Neural cell (in vitro differentiated cells): ENCODE results near the gene DENND1A. TPM values are rescaled to one million over a fixed set of nuclear protein-coding genes. Genes with fewer than 3 reads are reported as not detected.

Experiments used
- H2AFZ ChIP-seq: fragments of 200-600, 300-800 bp; sonication (generic), shearing (Covaris generic); 2 replicates; pipeline ENCODE4 v1.6.0; 2014; ENCODE audit warnings: low read depth, mild to moderate bottlenecking, antibody characterized with exemption, low read length, moderate library complexity
- H3F3A ChIP-seq: fragments of 200-600 bp; shearing (Covaris generic); 2 replicates; pipeline ENCODE4 v1.6.1; 2016; ENCODE audit warnings: mild to moderate bottlenecking, moderate library complexity, mixed read lengths, antibody characterized with exemption, low read length; ENCODE audit not compliant: insufficient read depth, poor library complexity, severe bottlenecking
- H3K27ac ChIP-seq: fragments of 200-600, 300-800 bp; sonication (generic), shearing (Covaris generic); 2 replicates; pipeline ENCODE4 v1.5.1; 2014; ENCODE audit warnings: mild to moderate bottlenecking, low read length, moderate library complexity
- H3K27me3 ChIP-seq: fragments of 300-800, 200-600 bp; sonication (generic), shearing (Covaris generic); 2 replicates; pipeline ENCODE4 v1.6.0; 2014; ENCODE audit warnings: mild to moderate bottlenecking, low read depth, low read length, moderate library complexity; ENCODE audit not compliant: insufficient read depth
- H3K36me3 ChIP-seq: fragments of 300-800, 200-600 bp; sonication (generic), shearing (Covaris generic); 2 replicates; pipeline ENCODE4 v1.5.1; 2014; ENCODE audit warnings: mild to moderate bottlenecking, antibody characterized with exemption, low read length, moderate library complexity; ENCODE audit not compliant: insufficient read depth
- H3K4me2 ChIP-seq: fragments of 300-800, 200-600 bp; sonication (generic), shearing (Covaris generic); 2 replicates; pipeline ENCODE4 v1.6.0; 2014; ENCODE audit warnings: mild to moderate bottlenecking, low read length
- H3K4me3 ChIP-seq: fragments of 300-800, 200-600 bp; sonication (generic), shearing (Covaris generic); 2 replicates; pipeline ENCODE4 v1.5.1; 2014; ENCODE audit warnings: mild to moderate bottlenecking, low read length, moderate library complexity
- H3K79me2 ChIP-seq: fragments of 200-600 bp; shearing (Covaris generic); replicated peaks from 2 replicates; pipeline ENCODE4 v1.6.0; 2014; ENCODE audit warnings: mild to moderate bottlenecking, low read length, moderate library complexity; ENCODE audit not compliant: insufficient read depth
- H3K9ac ChIP-seq: fragments of 300-800, 200-600 bp; sonication (generic), shearing (Covaris generic); 2 replicates; pipeline ENCODE4 v1.6.1; 2016; ENCODE audit warnings: mild to moderate bottlenecking, low read length, mixed read lengths
- H3K9me2 ChIP-seq: fragments of 200-600 bp; shearing (Covaris generic); 2 replicates; pipeline ENCODE4 v1.6.1; 2016; ENCODE audit warnings: mild to moderate bottlenecking, low read length, mixed read lengths; ENCODE audit not compliant: insufficient read depth
- H3K9me3 ChIP-seq: fragments of 200-600, 300-800 bp; sonication (generic), shearing (Covaris generic); 2 replicates; pipeline ENCODE4 v1.6.1; 2016; ENCODE audit warnings: mild to moderate bottlenecking, mixed run types, low read length, moderate library complexity, mixed read lengths
- H4K20me1 ChIP-seq: fragments of 200-600 bp; shearing (Covaris generic); 2 replicates; pipeline ENCODE4 v1.6.1; 2016; ENCODE audit warnings: mild to moderate bottlenecking, mixed run types; ENCODE audit not compliant: insufficient read depth
- CTCF ChIP-seq: fragments of 450-650 bp; IDR thresholded peaks from 2 replicates; pipeline ENCODE4 v1.5.1; 2014; ENCODE audit warnings: antibody characterized with exemption, mild to moderate bottlenecking, moderate library complexity; ENCODE audit not compliant: poor library complexity, severe bottlenecking
- EP300 ChIP-seq: fragments of 450-650 bp; conservative IDR thresholded peaks from 2 replicates; pipeline ENCODE4 v1.6.1; 2014; ENCODE audit warnings: antibody characterized with exemption, mild to moderate bottlenecking, moderate library complexity; ENCODE audit not compliant: poor library complexity, severe bottlenecking
- EZH2 ChIP-seq: fragments of 200-600, 300-800 bp; shearing (Covaris generic), sonication (generic); IDR thresholded peaks from 2 replicates; pipeline ENCODE4 v1.6.1; 2014; ENCODE audit warnings: antibody characterized with exemption, low read length, borderline replicate concordance, mild to moderate bottlenecking; ENCODE audit not compliant: insufficient read depth, poor library complexity, severe bottlenecking
- MXI1 ChIP-seq: fragments of 450-650 bp; conservative IDR thresholded peaks from 2 replicates; pipeline ENCODE4 v1.6.1; 2014; ENCODE audit warnings: antibody characterized with exemption, mild to moderate bottlenecking; ENCODE audit not compliant: poor library complexity, severe bottlenecking
- POLR2AphosphoS5 ChIP-seq: IDR thresholded peaks from 2 replicates; pipeline ENCODE4 v1.6.1; 2012
- RAD21 ChIP-seq: fragments of 450-650 bp; conservative IDR thresholded peaks from 2 replicates; pipeline ENCODE4 v1.6.1; 2014; ENCODE audit warnings: antibody characterized with exemption, mild to moderate bottlenecking, moderate library complexity
- REST ChIP-seq: IDR thresholded peaks from 2 replicates; pipeline ENCODE4 v1.6.1; 2012; ENCODE audit warnings: borderline replicate concordance
- SMC3 ChIP-seq: fragments of 450-650 bp; conservative IDR thresholded peaks from 2 replicates; pipeline ENCODE4 v1.6.1; 2014; ENCODE audit warnings: antibody characterized with exemption, mild to moderate bottlenecking, moderate library complexity; ENCODE audit not compliant: poor library complexity
- TAF1 ChIP-seq: IDR thresholded peaks from 2 replicates; pipeline ENCODE4 v1.6.1; 2012; ENCODE audit warnings: low read depth
- polyA plus RNA-seq: library from polyadenylated mRNA; depleted of rRNA; stranded (reverse); fragments of >200 nt; gene quantifications from 2 replicates; pipeline ENCODE4 v1.2.3, GENCODE V29; 2014

DENND1A gene
- polyA plus RNA-seq, 1 donor from 2014 or later, result 2.3 TPM

- Histone ChIP-seq H3K9me2 (no peaks in the 10 kb centered on the region), H3K36me3 (no peaks in the 10 kb centered on the region), H3K27ac (no peak overlapping the region), H2AFZ (no peak overlapping the region), H3K9ac (no peak overlapping the region), H4K20me1 (no peaks in the 10 kb centered on the region), H3K4me2 (no peak overlapping the region), H3K79me2 (no peaks in the 10 kb centered on the region), H3K4me3 (no peak overlapping the region), H3F3A (no peaks in the 10 kb centered on the region), H3K27me3 (no peaks in the 10 kb centered on the region), H3K9me3 (no peaks in the 10 kb centered on the region)
- TF ChIP-seq POLR2AphosphoS5 (no peak), EP300 (no peak), EZH2 (no peak), TAF1 (no peak), RAD21 (no peak)
Observed at GRCh38 chr9:123556464-123557435, 373.2 kb downstream of the DENND1A start.

- H3K4me2 ChIP-seq, result no peak overlapping the region
- H3K27ac ChIP-seq, result no peak overlapping the region
- H2AFZ ChIP-seq, result no peak overlapping the region
- H3K36me3 ChIP-seq, result no peaks in the 10 kb centered on the region
- no peaks in the 10 kb centered on the region for H3K9me3 ChIP-seq
- TF ChIP-seq MXI1, result no peak
- TF ChIP-seq EZH2, result no peak
- no peak for TF ChIP-seq CTCF
- TF ChIP-seq REST, result no peak
- no peak for TF ChIP-seq SMC3
- no peak for TF ChIP-seq EP300
- no peaks in the 10 kb centered on the region for H3K27me3 ChIP-seq
- no peak overlapping the region for H3K9ac ChIP-seq
- H3K4me3 ChIP-seq, result no peak overlapping the region
- no peaks in the 10 kb centered on the region for H3K9me2 ChIP-seq
- H4K20me1 ChIP-seq, result no peaks in the 10 kb centered on the region
- H3F3A ChIP-seq, result no peaks in the 10 kb centered on the region
- no peaks in the 10 kb centered on the region for H3K79me2 ChIP-seq
Observed at GRCh38 chr9:123555646-123556045, 374.3 kb downstream of the DENND1A start.
